GM18861 (cell line): ENCODE data around the gene PRSS57.
A peak's percentile ranks its signal among the peaks of the same experiment; 100 is the strongest.
"Not testable (repeated sequence)": the region's sequence is repeated elsewhere in the genome, so short reads cannot be mapped to it uniquely, and the experiment has no call there.

Source experiments
- ATAC-seq: cut with Tn5 transposase; IDR thresholded peaks from one replicate; pipeline ENCODE4 v1.9.1; 2021; ENCODE audit not compliant: unreplicated experiment

The PRSS57 gene

GRCh38 chr19:698529-698928, 3.3 kb upstream of the PRSS57 start:
- not testable (repeated sequence) for ATAC-seq

DNA sequence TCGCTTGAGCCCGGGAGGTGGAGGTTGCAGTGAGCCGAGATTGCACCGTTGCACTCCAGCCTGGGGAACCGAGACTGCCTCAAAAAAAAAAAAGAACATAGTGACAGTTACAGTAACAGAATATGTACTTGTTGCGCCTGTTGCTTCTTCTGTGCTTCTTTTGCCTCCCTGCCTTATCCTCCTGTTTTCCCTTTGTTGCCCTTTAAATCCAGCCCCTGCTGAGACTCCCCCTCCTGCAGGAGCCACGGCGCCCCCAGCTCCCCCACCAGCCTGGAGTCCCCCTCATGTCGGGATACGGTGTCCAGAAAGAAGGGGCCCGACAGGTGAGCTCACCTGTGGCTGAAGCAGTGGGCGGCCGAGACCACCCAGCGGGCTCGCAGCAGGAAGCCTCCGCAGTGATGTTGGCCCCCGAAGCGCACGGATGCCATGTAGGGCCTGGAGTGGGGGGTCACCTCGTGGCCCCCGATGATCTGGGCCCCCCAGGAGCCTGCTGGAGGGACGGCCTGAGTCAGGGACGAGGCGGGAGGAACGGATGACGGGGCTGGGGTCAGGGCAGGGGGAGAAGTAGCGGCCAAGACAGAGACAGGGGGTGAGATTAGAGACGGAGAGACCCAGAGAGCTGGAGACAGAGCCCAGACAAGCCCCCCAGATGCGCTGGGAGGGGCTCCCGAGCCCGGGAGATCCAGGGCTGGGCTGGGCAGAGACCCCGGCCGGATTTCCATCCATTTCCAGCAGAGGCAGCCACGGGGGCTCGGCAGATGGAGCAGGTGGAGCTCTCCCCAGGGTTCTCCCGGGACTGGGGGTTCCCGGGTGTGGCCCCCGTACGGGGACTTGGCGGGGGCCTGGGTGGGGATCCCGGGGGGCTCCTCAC, 536 bp downstream of the PRSS57 start:
- no peak for ATAC-seq

GRCh38 chr19:690203-690602, 5.0 kb downstream of the PRSS57 start:
- ATAC-seq: no peak

DNA sequence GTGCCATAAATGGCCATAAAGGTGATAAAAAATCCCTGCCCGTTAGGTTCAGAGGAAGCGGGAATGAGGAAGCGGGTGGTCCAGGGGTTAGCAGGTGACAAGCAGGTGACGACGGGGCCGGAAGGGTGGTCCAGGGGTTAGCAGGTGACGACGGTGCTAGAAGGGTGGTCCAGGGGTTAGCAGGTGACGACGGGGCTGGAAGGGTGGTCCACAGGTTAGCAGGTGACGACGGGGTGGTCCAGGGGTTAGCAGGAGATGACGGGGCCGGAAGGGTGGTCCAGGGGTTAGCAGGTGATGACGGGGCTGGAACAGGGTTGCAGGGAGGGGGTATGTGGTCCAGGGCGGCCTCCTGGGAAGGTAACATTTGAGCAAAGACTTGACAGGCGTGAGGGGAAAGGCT, 6.3 kb downstream of the PRSS57 start:
- no peak for ATAC-seq

GRCh38 chr19:688214-688613, 7.0 kb downstream of the PRSS57 start:
- ATAC-seq: no peak

DNA sequence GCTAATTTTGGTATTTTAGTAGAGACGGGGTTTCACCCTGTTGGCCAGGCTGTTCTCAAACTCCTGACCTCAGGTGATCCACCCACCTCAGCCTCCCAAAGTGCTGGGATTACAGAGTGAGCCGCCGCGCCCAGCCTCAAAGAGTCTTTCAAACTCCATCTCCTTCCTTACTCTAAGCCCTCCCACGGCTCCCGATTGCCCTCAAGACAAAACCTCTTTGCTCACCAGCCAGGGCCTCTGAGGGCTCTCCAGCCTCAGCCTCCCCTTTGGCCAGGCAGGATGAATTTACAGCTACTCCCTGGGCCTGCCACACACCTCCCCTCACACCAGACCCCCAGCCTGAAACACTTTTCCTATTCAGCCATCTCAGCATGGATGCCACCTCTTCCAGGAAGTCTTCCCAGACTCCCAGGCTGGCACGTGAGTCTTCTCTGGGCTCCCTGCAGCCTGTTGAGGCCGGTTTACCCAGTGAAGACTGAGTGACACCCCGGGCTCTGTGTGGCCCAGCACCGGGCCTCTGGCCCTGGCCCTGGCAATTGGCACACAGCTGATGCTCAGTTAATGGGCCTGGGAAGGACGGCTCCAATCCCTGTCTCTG, 7.6 kb downstream of the PRSS57 start:
- no peak for ATAC-seq

DNA sequence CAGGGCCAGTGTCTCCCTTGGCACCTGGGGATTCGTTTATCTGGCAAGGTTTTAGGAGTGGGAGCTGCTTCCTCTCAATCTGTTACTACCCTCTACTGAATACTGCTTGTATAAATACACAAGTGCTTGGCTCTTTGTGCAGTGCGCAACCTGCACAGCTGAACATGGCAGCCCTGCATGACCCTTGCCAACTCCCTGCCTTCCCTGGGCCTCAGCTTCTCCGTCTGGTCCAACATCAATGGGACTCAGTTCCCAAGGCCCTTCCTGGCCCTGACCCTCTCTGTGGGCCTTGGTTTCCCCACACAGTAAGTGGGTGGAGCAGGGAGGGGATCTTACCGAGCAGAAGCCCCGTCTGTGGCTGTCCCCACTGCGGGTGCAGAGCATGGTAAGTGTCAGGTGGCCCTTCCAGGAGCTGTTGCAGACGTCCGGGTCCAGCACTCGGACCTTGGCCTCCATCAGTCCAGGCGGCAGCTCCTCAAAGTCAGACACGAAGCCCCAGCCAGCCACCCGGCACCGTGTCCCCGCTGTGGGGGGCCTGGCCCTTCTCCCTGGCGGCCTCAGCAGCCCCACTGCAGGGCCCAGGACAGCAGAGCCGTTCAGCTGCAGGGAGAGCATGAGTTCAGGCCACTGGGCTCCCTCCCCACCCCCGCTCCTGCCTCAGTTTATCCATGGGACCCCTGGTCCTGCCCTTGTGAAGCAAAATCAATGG, 8.5 kb downstream of the PRSS57 start:
- ATAC-seq: no peak

DNA sequence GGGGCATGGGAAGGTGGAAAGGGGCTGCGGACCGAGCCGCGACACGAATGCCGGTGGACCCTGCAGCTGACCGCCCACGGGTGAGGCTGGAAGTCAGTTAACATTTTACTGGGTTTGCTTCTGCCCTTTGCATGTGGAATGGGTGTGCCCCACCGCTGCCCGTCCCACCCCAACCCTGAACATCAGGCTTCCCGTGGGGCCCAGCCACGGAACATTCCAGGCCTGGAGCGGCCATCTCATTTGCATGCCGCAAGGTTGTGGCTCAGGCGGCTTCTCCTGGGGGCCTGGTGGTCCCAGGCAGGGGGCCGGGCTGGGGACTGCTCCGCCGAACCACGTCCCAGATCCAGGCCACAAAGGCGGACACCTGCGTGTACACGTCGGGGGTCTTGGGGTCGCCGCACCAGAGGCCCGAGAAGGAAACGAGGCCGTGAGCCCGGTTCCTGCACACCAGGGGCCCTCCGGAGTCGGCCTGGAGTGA, 9.8 kb downstream of the PRSS57 start:
- ATAC-seq: no peak

- no peak for ATAC-seq
These were observed 12.5 kb downstream of the PRSS57 start for GRCh38 chr19:682678-683320.

GRCh38 chr19:681029-682019, 13.9 kb downstream of the PRSS57 start:
- no peak for ATAC-seq

- peak; percentile 63 for ATAC-seq
These were observed 14.8 kb downstream of the PRSS57 start for GRCh38 chr19:680287-681028.

GRCh38 chr19:679418-680286, 15.6 kb downstream of the PRSS57 start:
- peak; percentile 20 for ATAC-seq

- no peak for ATAC-seq
These were observed 16.4 kb downstream of the PRSS57 start for GRCh38 chr19:678791-679388.

GRCh38 chr19:677601-678436, 17.4 kb downstream of the PRSS57 start:
- no peak for ATAC-seq

DNA sequence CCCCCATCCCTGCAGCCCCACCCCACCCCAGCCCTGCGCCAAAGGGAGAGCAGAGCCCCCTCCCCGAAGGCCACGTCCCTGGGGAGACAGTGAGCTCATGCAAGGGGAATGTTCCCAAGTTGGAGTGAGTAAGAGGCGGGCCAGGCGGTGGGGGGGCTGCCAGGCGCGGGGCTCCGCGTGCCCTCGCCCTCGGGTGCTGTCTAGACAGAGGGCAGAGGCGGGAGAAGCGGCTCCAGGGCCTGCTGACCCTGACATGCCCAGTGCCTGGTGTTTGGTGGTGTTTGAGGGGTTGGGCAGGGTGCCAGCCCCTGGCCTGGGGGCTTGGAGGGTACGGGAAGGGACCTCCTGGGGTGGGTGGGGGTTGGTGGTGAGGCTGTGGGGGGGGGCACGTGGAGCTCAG, 18.1 kb downstream of the PRSS57 start:
- no peak for ATAC-seq

DNA sequence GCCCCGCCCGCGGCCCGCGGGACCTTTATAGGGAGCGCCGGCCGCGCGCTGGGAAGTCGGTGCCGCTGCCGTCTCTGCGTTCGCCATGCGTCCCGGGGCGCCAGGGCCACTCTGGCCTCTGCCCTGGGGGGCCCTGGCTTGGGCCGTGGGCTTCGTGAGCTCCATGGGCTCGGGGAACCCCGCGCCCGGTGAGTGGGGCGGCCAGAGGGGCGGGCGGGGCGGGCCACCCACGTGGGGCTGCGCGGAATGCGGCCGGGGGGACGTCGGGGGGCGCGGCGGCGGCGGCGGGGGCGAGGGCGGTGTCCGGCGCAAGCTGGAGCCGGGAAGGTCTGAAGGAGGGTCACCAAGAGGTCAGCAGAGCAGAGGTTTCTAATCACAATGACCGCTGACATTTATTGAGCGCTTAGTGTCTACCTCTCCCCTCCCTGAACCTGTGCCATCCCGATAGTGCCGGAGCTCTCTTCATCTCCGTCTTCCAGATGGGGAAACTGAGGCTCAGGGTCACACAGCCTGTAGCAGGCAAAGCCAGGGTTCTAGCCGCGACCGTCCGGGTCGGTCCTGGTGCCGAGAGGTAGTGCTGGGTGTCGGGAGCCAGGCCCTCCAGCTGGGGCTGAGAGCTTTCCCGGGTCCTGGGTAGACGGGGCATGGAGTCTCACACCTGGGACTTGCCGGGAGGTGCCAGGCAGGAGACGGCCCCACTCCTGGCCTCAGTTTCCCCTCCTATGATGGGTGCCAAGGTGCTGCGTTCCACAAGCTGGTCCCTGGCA, 18.7 kb downstream of the PRSS57 start, which contains the start of gene FSTL3:
FSTL3 (plus strand) TSS at position 54 of the 767 bp plus-strand sequence; CDS start at position 86, 32 bp downstream.
- ATAC-seq: no peak
